Duodenal mucosa (tissue), 2 donors: Measurements from ENCODE around the gene OGN.
"Not testable (repeated sequence)": the region's sequence is repeated elsewhere in the genome, so short reads cannot be mapped to it uniquely, and the experiment has no call there.

ENCODE experiments used
- H3K27ac ChIP-seq: one replicate; pipeline ENCODE4 v1.7.0; 2013; ENCODE audit warnings: low read depth, low read length
- H3K27me3 ChIP-seq, 2 donors: one replicate each; pipeline ENCODE4 v1.7.0; 2013; ENCODE audit warnings: low read length in 2 of 2, control low read depth in 1 of 2; ENCODE audit not compliant: insufficient read depth in 2 of 2, control insufficient read depth in 1 of 2
- H3K36me3 ChIP-seq, 2 donors: one replicate each; pipeline ENCODE4 v1.7.0; 2013; ENCODE audit warnings: low read length in 2 of 2, control low read depth in 1 of 2; ENCODE audit not compliant: insufficient read depth in 2 of 2, control insufficient read depth in 1 of 2
- H3K4me1 ChIP-seq, 2 donors: one replicate each; pipeline ENCODE4 v1.7.0; 2013; ENCODE audit warnings: low read length in 2 of 2, control low read depth in 1 of 2; ENCODE audit not compliant: insufficient read depth in 2 of 2, control insufficient read depth in 1 of 2
- H3K4me3 ChIP-seq, 2 donors: one replicate each; pipeline ENCODE4 v1.7.0; 2013; ENCODE audit warnings: low read length in 2 of 2, low read depth in 1 of 2
- H3K9ac ChIP-seq, 2 donors: one replicate each; pipeline ENCODE4 v1.7.0; 2013; ENCODE audit warnings: low read length in 2 of 2, low read depth in 1 of 2
- H3K9me3 ChIP-seq, 2 donors: one replicate each; pipeline ENCODE4 v1.7.0; 2013; ENCODE audit warnings: low read length in 2 of 2, control low read depth in 1 of 2; ENCODE audit not compliant: control insufficient read depth in 1 of 2

OGN gene

DNA sequence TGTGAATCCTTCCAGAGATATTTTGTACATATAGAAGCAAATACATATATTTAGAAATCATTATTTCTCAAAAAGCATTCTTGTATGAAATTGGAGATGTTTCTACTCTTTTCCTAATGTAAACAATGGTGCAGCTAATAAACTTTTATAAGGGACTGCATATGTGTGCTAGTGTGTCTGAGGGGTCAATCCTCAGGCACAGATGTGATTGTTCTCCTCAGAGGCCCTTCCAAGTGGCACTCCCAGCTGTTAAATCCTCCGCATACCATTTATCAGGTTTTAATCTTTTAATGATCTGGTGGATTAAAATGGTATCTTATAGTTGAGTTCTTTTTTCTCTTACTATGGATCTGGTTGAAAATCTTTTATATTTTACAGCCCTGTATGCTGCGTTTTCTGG, 25.5 kb upstream of the OGN start:
- Histone ChIP-seq H3K9me3 (no peaks in the 10 kb centered on the region), H3K4me3 (no peak overlapping the region), H3K27ac (no peak overlapping the region), H3K27me3 (no peaks in the 10 kb centered on the region), H3K36me3 (no peaks in the 10 kb centered on the region), H3K4me1 (no peaks in the 10 kb centered on the region), H3K9ac (no peak overlapping the region)

DNA sequence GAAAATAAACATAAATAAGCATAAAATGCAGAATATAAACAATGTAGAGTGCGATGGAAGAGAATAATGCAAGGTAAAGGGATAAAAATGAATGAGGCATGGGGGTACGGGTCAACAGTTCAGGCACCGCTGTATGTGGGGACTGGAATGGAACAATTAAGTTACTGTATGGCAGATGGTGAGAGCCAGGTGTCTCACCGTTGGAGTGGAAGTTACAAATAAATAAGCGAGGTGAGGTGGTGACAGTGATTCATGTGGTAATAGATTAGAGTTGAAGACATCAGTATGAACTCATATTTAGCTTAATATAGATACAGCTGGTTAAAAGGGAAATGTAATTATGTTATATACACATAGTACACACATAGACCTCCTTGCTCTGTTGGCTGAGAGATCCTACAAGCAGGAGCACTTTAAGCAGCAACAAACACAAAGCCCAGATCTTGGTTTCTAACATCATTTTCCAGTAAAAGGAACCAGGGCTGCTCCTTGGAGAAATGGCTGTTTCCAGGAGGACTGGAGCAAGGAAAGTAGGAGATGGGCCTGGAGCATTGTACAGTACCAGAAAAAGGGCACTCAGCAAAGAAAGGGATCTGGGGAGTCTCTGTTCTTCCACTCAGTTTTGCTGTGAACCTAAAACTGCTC, 22.2 kb upstream of the OGN start:
- Histone ChIP-seq H3K9me3 (no peaks in the 10 kb centered on the region), H3K27me3 (no peaks in the 10 kb centered on the region), H3K4me1 (no peaks in the 10 kb centered on the region), H3K4me3 (no peak overlapping the region), H3K27ac (no peak overlapping the region), H3K9ac (no peak overlapping the region), H3K36me3 (no peaks in the 10 kb centered on the region)

DNA sequence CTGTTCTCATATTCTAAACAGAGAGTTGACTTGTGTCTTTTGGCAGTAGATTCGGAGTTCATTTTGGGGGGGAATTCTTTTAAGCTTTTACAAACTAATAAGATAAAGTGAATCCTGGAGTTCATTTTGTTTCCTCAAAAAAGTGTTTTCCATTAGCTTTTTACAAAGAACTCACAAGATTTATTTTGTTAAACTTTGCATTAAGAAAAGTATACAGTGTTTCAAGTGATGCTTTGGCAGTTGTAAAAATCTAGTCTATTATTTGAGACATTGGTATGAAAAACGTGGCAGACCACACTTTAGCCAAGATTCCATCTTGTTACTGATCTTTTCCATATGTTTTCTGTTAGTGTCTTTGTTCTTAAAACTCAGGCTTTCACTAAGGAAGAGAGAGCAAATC, 21.1 kb upstream of the OGN start:
- H3K4me1 ChIP-seq = no peaks in the 10 kb centered on the region
- no peaks in the 10 kb centered on the region for H3K27me3 ChIP-seq
- no peaks in the 10 kb centered on the region for H3K9me3 ChIP-seq
- no peak overlapping the region for H3K9ac ChIP-seq
- no peak overlapping the region for H3K27ac ChIP-seq
- H3K36me3 ChIP-seq = no peaks in the 10 kb centered on the region
- no peak overlapping the region for H3K4me3 ChIP-seq

DNA sequence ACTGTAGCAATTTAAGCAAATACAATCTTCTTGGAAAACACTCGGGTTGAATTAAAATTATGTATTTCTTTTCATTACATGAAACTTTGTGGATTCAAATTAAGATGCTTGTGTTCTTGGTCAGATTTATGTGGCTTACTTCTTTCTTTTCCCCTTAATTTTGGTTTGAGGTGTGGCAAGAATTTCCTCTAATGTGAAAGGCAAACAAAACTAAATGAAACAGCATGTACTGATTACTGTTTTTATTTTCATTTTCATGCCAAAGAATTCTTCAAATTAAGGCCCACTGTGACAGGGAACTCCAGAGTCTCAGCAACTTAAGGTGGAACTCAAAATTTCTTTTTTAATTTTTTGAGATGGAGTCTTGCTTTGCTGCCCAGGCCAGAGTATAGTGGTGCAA, 20.0 kb upstream of the OGN start, which contains the start of gene OMD:
Gene OMD (minus strand): TSS at position 132 of the 400 bp plus-strand sequence. CDS start 6,913 bp downstream, outside the sequence.
- H3K27ac ChIP-seq = no peak within 1 kb of the TSS
- H3K27me3 ChIP-seq = no peaks in the 10 kb centered on the region
- H3K4me1 ChIP-seq = no peaks in the 10 kb centered on the region
- H3K9me3 ChIP-seq = no peaks in the 10 kb centered on the region
- no peak within 1 kb of the TSS for H3K4me3 ChIP-seq
- H3K36me3 ChIP-seq = no peaks in the 10 kb centered on the region
- H3K9ac ChIP-seq = no peak within 1 kb of the TSS

DNA sequence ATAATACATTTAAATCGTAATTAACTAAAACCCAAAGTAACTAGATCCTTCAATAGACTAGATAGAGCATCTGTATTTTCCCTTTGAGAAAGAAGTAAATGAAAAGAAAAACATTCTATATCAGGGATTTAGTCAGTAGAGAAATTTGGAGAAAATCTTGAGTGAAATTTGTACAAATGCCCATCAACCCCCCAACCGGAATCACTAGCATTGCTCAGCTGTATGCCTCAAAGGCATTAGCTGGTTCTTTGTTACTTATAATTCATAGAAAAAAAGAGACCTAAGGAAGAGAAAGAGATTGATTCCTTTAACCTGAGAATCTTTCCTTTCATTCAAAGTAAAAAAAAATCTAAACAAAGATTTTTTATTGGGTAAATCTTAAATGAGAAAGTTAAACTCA, 19.2 kb upstream of the OGN start:
- no peak overlapping the region for H3K27ac ChIP-seq

DNA sequence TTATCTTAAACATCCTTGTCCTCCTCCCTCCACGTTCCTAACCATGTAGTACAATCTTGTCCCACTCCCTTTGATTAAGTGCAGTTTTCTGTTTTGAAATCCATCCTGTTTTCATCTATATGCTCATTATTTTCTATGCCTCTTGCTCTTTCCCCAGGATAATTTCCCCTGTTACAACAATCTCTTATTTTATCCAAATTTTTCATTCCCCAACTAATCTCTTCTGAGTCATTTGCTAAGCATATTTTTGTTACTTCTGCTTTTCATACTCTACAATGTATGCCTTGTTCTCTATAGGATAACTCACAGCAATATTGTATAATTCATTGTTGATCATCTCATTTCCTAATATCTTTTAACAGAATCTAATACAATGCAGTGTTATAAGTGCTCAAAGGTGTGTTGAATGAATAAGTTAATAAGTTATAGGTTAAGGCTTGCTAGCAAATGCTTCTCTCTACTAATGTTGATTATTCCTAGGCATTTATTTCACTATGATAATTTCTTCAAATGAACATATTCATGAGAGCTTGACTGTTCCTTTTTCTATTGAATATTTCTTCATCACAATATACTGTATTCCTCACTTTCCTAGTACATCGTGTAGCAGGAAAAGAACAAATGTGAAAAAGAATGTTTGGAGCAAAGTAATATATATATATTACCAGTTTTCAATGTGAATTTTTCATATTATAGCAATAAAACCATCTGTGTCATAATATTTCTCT, 18.4 kb upstream of the OGN start:
- H3K4me3 ChIP-seq = no peak overlapping the region
- no peaks in the 10 kb centered on the region for H3K27me3 ChIP-seq
- H3K27ac ChIP-seq = no peak overlapping the region
- no peaks in the 10 kb centered on the region for H3K36me3 ChIP-seq
- no peaks in the 10 kb centered on the region for H3K4me1 ChIP-seq
- no peaks in the 10 kb centered on the region for H3K9me3 ChIP-seq
- H3K9ac ChIP-seq = no peak overlapping the region

More for the DNA sequence above, 19.2 kb upstream of the OGN start:
- H3K27me3 ChIP-seq = no peaks in the 10 kb centered on the region
- no peaks in the 10 kb centered on the region for H3K4me1 ChIP-seq
- H3K9ac ChIP-seq = no peak overlapping the region
- no peaks in the 10 kb centered on the region for H3K36me3 ChIP-seq
- no peak overlapping the region for H3K4me3 ChIP-seq
- no peaks in the 10 kb centered on the region for H3K9me3 ChIP-seq

DNA sequence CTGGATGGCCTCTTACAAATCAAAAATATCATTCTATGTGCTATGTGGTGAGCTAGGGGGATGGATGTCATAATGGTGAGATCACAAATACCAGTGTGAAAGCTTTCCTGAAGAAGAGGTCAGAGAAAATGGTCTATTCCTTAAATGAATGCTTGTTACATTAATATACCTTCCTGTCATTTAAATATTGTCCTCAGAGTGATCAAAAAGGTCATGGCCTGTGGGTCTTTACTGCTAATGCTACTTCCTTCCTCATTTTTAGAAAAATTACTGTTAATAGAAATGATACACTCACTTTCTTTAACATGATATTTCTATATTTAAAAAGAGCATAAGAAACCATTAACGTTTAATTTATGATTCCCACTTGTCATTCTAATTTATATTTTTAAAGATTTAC, 10.2 kb upstream of the OGN start:
- Histone ChIP-seq H3K4me3 (no peak overlapping the region), H3K4me1 (no peaks in the 10 kb centered on the region), H3K27ac (no peak overlapping the region), H3K36me3 (no peaks in the 10 kb centered on the region), H3K9me3 (no peaks in the 10 kb centered on the region), H3K9ac (no peak overlapping the region), H3K27me3 (no peaks in the 10 kb centered on the region)

DNA sequence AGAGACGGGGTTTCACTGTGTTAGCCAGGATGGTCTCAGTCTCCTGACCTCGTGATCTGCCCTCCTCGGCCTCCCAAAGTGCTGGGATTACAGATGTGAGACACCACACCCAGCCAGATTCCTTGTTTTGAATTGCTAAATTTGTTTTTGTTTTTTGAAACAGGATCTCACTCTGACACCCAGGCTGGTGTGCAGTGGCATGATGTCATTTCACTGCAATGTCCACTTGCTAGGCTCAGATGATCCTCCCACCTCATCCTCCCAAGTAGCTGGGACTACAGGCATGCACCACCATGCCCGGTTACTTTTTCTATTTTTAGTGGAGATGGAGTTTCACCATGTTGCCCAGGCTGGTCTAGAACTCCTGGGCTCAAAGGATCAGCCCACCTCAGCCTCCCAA, 6.8 kb upstream of the OGN start:
- H3K27me3 ChIP-seq, H3K36me3 ChIP-seq, H3K9ac ChIP-seq, H3K4me1 ChIP-seq, H3K27ac ChIP-seq, H3K9me3 ChIP-seq, H3K4me3 ChIP-seq: not testable (repeated sequence)

DNA sequence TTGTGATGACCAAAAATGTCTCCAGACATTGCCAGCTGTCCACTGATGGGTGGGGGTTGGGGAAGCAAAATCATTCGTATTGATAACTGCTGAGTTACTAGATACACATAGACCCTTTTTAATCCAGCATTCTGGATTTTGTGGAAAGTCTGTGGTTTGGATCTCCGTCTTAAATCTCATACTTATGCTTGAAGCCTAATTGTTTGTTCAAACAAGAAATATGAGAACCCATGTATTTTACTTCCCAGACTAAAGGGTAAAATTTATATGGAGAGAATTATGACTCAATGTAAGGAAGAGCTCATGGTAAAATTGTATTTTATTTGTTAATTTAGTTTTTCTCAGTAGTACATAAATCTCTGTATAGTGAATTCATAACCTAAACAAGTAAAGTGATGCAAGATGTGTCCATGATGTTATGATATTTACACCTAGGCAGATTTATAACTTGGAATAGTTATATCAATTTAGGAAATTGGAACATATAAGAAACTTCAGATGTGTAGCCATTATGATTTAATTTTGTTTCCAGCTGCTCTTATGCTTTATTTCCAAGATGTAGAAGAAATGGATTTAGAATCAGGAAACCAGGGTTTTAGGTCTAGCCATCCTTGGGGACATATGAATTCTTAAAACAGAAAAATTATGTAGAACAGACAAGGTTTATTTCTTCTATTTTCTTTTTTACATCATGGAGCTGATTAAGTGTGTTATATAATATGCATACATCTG, 4.5 kb upstream of the OGN start:
- H3K9me3 ChIP-seq = no peaks in the 10 kb centered on the region
- no peak overlapping the region for H3K9ac ChIP-seq
- no peaks in the 10 kb centered on the region for H3K36me3 ChIP-seq

DNA sequence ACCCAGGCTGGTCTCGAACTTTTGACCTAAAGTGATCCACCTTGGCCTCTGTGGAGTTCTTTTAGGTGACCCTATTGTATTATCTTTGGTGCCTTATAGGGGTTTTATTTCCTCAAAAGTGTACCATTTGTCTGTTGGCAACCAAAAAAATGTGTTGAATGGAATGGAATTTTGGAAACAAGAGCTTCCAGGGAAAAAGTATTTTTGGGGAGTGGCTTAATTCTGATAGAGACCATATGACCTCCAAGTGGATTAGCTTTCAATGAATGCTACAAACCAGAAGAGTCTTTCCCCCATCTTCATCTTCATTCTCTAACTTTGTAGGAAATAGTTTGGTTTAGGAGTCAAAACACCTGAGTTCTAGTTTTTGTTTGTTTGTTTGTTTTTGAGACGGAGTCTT, 3.4 kb upstream of the OGN start:
- Histone ChIP-seq H3K4me1 (peaks cover 8 to 10% of the 10 kb centered on the region in 2 donors), H3K27me3 (no peaks in the 10 kb centered on the region), H3K36me3 (no peaks in the 10 kb centered on the region), H3K4me3 (no peak overlapping the region), H3K9ac (no peak overlapping the region), H3K9me3 (no peaks in the 10 kb centered on the region), H3K27ac (no peak overlapping the region)

More for the DNA sequence above, 4.5 kb upstream of the OGN start:
- no peak overlapping the region for H3K27ac ChIP-seq
- H3K4me3 ChIP-seq = no peak overlapping the region
- no peaks in the 10 kb centered on the region for H3K27me3 ChIP-seq
- H3K4me1 ChIP-seq = peaks cover 8 to 10% of the 10 kb centered on the region in 2 donors
